ENCODE measurements around the gene MAST2. TPM values are rescaled to one million over a fixed set of nuclear protein-coding genes. Genes with fewer than 3 reads are reported as not detected.

Gene MAST2
- total and polyA plus RNA-seq, 2 donors (not counting 3 experiments of a cell fraction or from before 2014, with no cell fraction given), result 25.0 to 41.2 TPM

DNA sequence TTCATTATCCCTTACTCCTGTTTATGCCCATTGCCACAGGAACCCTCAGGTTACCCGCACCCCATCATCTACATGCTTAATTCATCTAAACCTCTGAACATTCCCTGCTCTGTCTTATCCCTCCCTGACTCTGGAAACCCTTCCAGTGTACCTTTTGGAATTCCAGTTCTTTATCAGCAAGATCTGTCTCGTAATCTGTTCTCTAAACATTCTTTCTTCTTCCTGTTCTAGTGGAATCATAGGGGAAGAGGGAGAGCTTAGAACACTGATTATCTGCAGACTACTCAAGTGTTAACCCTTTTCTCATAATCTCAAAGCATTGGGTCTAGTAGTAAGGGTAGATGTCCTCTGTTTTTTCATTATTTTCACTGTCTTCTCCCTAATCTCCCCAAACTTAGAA, 169.2 kb downstream of the MAST2 start:
- FAIRE-seq (no peak), DNase-seq (ENCODE audit: low read depth, low spot score) (no peak)
- Histone ChIP-seq H3K4me3 (replicated peaks in 1 of 3; ENCODE audit: insufficient read depth in 1 of 3, low read depth in 1 of 3, low read length in 3 of 3) (no peak overlapping the region), H3K4me1 (ENCODE audit: control insufficient read depth, extremely low read depth, insufficient read depth, low read length) (no peaks in the 10 kb centered on the region), H3K9ac (replicated peaks; ENCODE audit: extremely low read depth, insufficient read depth, low read length) (no peak overlapping the region), H3K9me1 (replicated peaks; ENCODE audit: control insufficient read depth, extremely low read depth, insufficient read depth, low read length) (no peaks in the 10 kb centered on the region), H3K27me3 (ENCODE audit: control insufficient read depth in 2 of 2, insufficient read depth in 2 of 2, low read length in 2 of 2) (no peaks in the 10 kb centered on the region), H3K79me2 (ENCODE audit: control insufficient read depth, insufficient read depth, low read length) (no peaks in the 10 kb centered on the region), H3K36me3 (ENCODE audit: control insufficient read depth in 2 of 2, extremely low read depth in 1 of 2, insufficient read depth in 2 of 2, low read length in 2 of 2) (peaks cover 0 to 4% of the 10 kb centered on the region in 2 experiments), H3K9me3 (replicated peaks; ENCODE audit: control insufficient read depth, insufficient read depth, low read length) (no peaks in the 10 kb centered on the region), H2AFZ (ENCODE audit: low read depth, low read length) (no peak overlapping the region), H3K27ac (ENCODE audit: insufficient read depth, low read depth, low read length) (no peak overlapping the region), H3K4me2 (ENCODE audit: insufficient read depth, low read length) (no peak overlapping the region), H4K20me1 (replicated peaks; ENCODE audit: control insufficient read depth, extremely low read depth, insufficient read depth, low read length) (no peaks in the 10 kb centered on the region)
- intact Hi-C loops (cut with micrococcal nuclease), result no loop called here
- TF ChIP-seq JUN (IDR thresholded peaks at IDR 0.05; ENCODE audit: borderline replicate concordance, insufficient read depth, insufficient read length, low read depth) (no peak), POLR2AphosphoS5 (IDR thresholded peaks at IDR 0.05; ENCODE audit: insufficient read depth, low read depth, low read length) (no peak), POLR2A (IDR thresholded peaks at IDR 0.05; ENCODE audit: low read depth, low read length) (no peak), FOS (IDR thresholded peaks at IDR 0.05; ENCODE audit: borderline replicate concordance, insufficient read depth, low read length) (no peak), MYC (IDR thresholded peaks at IDR 0.05; ENCODE audit: low read depth, low read length) (no peak), MAX (IDR thresholded peaks at IDR 0.05; ENCODE audit: insufficient read depth, insufficient read length) (no peak), EZH2 (IDR thresholded peaks at IDR 0.05; ENCODE audit: borderline replicate concordance, low read depth, low read length, severe bottlenecking) (no peak), GATA2 (IDR thresholded peaks at IDR 0.05; ENCODE audit: insufficient read depth, insufficient read length, low read depth, low read length) (no peak)
- TF ChIP-seq, protein P1, sequence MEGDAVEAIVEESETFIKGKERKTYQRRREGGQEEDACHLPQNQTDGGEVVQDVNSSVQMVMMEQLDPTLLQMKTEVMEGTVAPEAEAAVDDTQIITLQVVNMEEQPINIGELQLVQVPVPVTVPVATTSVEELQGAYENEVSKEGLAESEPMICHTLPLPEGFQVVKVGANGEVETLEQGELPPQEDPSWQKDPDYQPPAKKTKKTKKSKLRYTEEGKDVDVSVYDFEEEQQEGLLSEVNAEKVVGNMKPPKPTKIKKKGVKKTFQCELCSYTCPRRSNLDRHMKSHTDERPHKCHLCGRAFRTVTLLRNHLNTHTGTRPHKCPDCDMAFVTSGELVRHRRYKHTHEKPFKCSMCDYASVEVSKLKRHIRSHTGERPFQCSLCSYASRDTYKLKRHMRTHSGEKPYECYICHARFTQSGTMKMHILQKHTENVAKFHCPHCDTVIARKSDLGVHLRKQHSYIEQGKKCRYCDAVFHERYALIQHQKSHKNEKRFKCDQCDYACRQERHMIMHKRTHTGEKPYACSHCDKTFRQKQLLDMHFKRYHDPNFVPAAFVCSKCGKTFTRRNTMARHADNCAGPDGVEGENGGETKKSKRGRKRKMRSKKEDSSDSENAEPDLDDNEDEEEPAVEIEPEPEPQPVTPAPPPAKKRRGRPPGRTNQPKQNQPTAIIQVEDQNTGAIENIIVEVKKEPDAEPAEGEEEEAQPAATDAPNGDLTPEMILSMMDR (IDR thresholded peaks at IDR 0.05; ENCODE audit: extremely low read depth in 1 of 2, insufficient read depth in 1 of 2, low read depth in 1 of 2, low read length in 2 of 2), result no peak
- CTCF ChIA-PET, result interaction anchor here (1.0 to 1.2 kb wide), 2 partner anchors 12 to 20 kb away, joined by 3 read pairs; no protein-coding TSS in a partner anchor
- POLR2A ChIA-PET, result no interaction called here
- dilution Hi-C loops (cut with MboI; ENCODE audit: extremely low pct_ligation_motif_present, low sequenced_read_pairs), result no loop called here
- no TSS peak for BruUV-seq (replicated peaks)

All from endothelial cell of umbilical vein (primary cell).